ENCODE measurements around the gene MOGAT3.
A peak's percentile ranks its signal among the peaks of the same experiment; 100 is the strongest.

The MOGAT3 gene

GRCh38 chr7:101233907-101234547, 33.2 kb upstream of the MOGAT3 start:
- DNase-seq, result peak; percentile 46

- DNase-seq, result no peak
These were observed 31.5 kb upstream of the MOGAT3 start for GRCh38 chr7:101232141-101232850.

GRCh38 chr7:101231644-101232043, 30.8 kb upstream of the MOGAT3 start:
- DNase-seq, result no peak

GRCh38 chr7:101226721-101227120, 25.9 kb upstream of the MOGAT3 start:
- DNase-seq, result no peak

- DNase-seq, result no peak
These were observed 24.8 kb upstream of the MOGAT3 start for GRCh38 chr7:101225650-101226049.

- DNase-seq, result no peak
These were observed 22.7 kb upstream of the MOGAT3 start for GRCh38 chr7:101223528-101223927.

GRCh38 chr7:101222275-101222830, 21.5 kb upstream of the MOGAT3 start:
- no peak for DNase-seq

GRCh38 chr7:101220295-101220694, 19.5 kb upstream of the MOGAT3 start:
- DNase-seq, result no peak

- no peak for DNase-seq
These were observed 17.6 kb upstream of the MOGAT3 start for GRCh38 chr7:101218236-101219125.

- DNase-seq, result peak; percentile 100
These were observed 16.8 kb upstream of the MOGAT3 start, which contains the start of the genes PLOD3 and ZNHIT1 for GRCh38 chr7:101217388-101218235. PLOD3 (minus strand) TSS chr7:101217581; CDS start chr7:101217274, 307 bp downstream. ZNHIT1 (plus strand) TSS chr7:101218165; CDS start chr7:101218196, 31 bp downstream.

GRCh38 chr7:101216860-101217387, 16.1 kb upstream of the MOGAT3 start:
- no peak for DNase-seq

GRCh38 chr7:101216001-101216859, 15.4 kb upstream of the MOGAT3 start:
- DNase-seq, result peak; percentile 57

GRCh38 chr7:101212014-101212413, 11.2 kb upstream of the MOGAT3 start:
- DNase-seq, result no peak

GRCh38 chr7:101211501-101211900, 10.7 kb upstream of the MOGAT3 start:
- DNase-seq, result no peak

- DNase-seq, result no peak
These were observed 9.3 kb upstream of the MOGAT3 start for GRCh38 chr7:101210143-101210542.

- no peak for DNase-seq
These were observed 8.0 kb upstream of the MOGAT3 start for GRCh38 chr7:101208794-101209193.

GRCh38 chr7:101207459-101207858, 6.6 kb upstream of the MOGAT3 start:
- no peak for DNase-seq

- DNase-seq, result no peak
These were observed 5.8 kb upstream of the MOGAT3 start for GRCh38 chr7:101206665-101207042.

- no peak for DNase-seq
These were observed 5.2 kb upstream of the MOGAT3 start for GRCh38 chr7:101205901-101206664.

Measured in hematopoietic multipotent progenitor cell treated with erythropoietin and hydrocortisone succinate and interleukin-3 and kit ligand, for 4 days (in vitro differentiated cells).